Tibial nerve (tissue), 4 donors: ENCODE results near the gene POLR2F.

ENCODE experiments used
- CTCF ChIP-seq, 5 experiments: fragments of 200-600 bp in 3 of 5; fragments of 450-650 bp in 2 of 5; sonication (generic) in 3 of 5; IDR thresholded peaks; one replicate each; pipeline ENCODE4 v1.5.1; 2016 to 2019; ENCODE audit warnings: antibody characterized with exemption in 5 of 5, mild to moderate bottlenecking in 3 of 5, moderate library complexity in 2 of 5
- EP300 ChIP-seq, 2 donors: sonication (generic); formaldehyde crosslinking; IDR thresholded peaks; one replicate each; pipeline ENCODE4 v1.6.1; 2017; ENCODE audit warnings: antibody characterized with exemption in 2 of 2, mild to moderate bottlenecking in 1 of 2

DNA sequence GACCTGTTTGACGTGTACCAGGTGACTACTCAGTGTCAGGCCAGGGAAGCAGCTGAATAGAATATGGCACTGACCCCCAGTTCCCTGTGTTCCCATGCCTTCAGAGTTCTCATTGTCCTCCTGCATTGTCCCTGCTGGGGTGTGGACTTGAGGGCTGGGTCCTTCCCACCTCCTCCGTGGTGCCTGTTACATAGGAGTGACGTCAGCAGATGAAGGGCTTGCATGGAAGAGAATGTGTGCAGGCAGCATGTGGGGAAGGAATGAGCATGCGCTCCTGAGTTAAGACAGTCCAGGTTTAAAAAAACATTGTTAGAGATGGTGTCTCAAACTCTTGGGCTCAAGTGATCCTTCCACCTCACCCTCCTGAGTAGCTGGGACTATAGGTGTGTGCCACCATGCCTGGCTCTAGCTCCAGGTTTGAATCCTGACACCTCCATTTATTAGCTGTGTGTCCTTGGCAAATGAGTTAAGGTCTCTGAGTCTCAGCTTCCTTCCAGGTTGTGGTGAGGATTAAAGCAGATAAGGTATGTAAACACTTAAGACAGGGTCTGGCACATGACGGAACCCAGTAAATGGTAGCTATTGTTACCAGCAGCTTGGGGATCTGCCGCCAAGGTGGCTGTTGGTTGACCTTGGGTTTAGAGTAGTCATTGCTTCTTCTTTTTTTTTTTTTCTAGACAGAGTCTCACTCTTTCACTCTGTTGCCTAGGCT is 38.4 kb downstream of the POLR2F start:
- TF ChIP-seq CTCF (IDR thresholded peaks at IDR 0.05), result no peak
- peak in 1 of 2 donors; percentile 57 for TF ChIP-seq EP300 (IDR thresholded peaks at IDR 0.05)
